NT2/D1 (cell line): ENCODE measurements around the gene SLC35F3.

Experiments used
- SUZ12 ChIP-seq: IDR thresholded peaks from 2 replicates; pipeline ENCODE4 v1.6.1; 2011; ENCODE audit not compliant: insufficient read length, insufficient read depth; ENCODE audit errors: extremely low read depth
- YY1 ChIP-seq: IDR thresholded peaks from 2 replicates; pipeline ENCODE4 v1.6.1; 2011; ENCODE audit not compliant: insufficient read length, insufficient read depth

DNA sequence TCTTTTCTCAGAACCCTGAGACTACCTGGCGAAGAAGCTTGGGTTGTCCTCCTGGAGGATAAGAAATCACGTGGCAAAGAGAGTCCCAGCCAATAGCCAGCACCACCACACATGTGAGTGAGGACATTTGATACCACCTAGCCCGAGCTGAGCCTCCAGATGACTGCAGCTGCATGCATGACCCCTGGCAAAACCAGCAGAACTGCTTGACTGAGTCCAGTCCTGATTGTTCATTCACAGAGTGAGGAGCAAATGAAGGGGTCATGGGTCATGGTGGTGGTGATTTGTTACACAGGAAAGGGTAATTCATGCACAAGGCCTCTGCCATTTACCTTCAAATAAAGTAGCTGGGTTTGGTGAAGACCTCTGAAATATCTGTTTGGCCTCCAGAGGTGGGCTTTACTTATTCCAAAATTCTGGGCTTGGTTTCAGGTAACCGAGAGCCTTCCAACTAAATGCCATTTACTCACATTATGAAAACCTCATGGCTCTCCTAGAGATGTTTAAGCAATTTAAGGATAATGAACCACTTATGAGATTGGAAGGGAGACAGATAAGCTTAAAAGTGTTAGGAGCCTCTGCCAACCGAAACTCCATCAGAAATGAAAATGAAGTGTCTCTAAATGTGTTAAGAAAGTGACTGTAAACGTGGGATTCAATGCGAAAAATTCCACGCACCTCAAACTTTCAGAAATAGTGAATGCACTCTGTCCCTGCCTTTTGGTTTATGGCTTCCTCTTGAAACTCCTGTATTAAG is 163.3 kb downstream of the SLC35F3 start:
- TF ChIP-seq YY1 (no peak), SUZ12 (no peak)
